ENCODE measurements around the gene HMOX1. TPM values are rescaled to one million over a fixed set of nuclear protein-coding genes. Genes with fewer than 3 reads are reported as not detected.
A peak's percentile ranks its signal among the peaks of the same experiment; 100 is the strongest.

HMOX1 gene
- total and polyA plus RNA-seq, 11 donors, result 2.4 to 126 (median 4.8) TPM

DNA sequence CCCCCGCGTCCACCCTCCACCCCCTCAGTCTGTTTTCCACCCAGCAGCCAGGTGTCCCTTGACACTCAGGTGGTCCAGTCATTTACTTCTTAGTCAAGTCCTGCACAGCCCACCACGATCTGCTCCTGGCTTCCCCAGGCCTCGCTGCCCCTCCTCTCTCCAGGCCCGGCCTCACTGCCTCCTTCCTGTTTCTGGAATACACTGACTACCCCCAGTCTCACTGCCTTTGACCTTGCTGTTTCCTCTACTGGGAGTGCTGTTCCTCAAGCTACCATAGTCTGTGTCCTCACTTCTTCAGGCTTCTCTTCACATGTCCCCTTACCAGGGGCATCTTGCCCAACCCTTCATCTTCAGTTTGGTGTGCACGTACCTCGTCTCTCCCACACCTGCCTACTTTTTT is 26.5 kb downstream of the HMOX1 start:
- TF ChIP-seq CTCF (IDR thresholded peaks at IDR 0.05) (no peak), POLR2A (IDR thresholded peaks at IDR 0.05) (no peak)
- no peaks in the 10 kb centered on the region for H3K9me3 ChIP-seq
- H3K4me1 ChIP-seq, result peaks cover 0 to 52% (median 0%) of the 10 kb centered on the region in 12 donors
- 76 to 91% (median 82%) methylated on average over 7 of the region's 7 CpGs for WGBS, 4 donors
- H3K36me3 ChIP-seq, result peaks cover 0 to 92% (median 79%) of the 10 kb centered on the region in 9 donors
- H3K27ac ChIP-seq, result peak overlapping the region in 1 of 12 donors; percentile 66
- no peak overlapping the region for H3K4me3 ChIP-seq
- intact Hi-C loops (cut with DNase I), result no loop called here
- no peaks in the 10 kb centered on the region for H3K27me3 ChIP-seq
- DNase-seq (no peak), ATAC-seq (peak in 1 of 4 donors; percentile 22)

DNA sequence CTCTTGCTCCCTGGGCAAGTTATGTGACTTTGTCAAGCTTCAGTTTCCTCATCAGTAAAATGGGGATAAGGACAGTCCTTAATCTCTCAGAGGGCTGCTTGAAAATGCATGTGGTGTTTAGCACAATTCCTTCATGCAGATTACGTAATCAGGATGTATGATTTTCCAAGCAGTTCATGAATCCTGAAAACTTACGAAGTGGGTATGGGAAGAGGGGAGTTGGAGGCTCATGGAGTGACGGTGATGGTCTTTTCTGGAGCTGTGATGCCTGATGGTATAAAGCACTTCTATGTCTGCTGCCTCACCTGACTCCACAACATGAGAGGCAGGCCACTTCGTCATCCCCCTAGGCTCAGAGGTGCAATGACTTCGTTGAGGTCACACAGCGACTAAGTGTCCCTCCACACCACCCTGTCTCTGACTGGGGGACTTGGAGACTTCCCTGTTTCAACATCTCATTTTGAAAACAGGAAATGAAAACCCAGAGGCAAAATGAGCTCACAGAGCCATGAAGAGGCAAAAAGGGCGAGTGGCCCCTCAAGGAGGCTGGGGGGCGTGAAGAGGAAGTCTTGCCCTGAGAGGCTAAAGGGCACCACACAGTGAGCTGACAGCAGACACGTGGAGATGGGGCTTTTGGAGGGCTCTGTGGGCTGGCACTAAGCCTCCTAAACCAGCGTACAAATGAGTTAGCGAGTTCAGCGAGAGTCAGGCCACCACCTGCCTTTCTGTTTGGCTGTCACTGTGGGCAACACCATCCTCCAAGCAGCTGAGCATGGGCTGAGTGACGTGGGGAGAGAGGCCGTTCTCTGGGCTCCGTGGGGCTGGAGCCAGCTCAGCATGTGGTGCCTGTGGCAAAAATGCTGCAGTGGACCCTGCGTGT is 29.1 kb downstream of the HMOX1 start:
- H3K27ac ChIP-seq, result peak overlapping the region in 3 of 12 donors; percentile 22 to 78 (median 34)

GRCh38 chr22:35410663-35411034 is 29.8 kb downstream of the HMOX1 start:
- Histone ChIP-seq H3K4me3 (no peak overlapping the region), H3K9me3 (no peaks in the 10 kb centered on the region), H3K36me3 (peaks cover 0 to 97% (median 91%) of the 10 kb centered on the region in 9 donors), H3K27me3 (no peaks in the 10 kb centered on the region), H3K27ac (peak overlapping the region in 3 of 12 donors; percentile 22 to 78 (median 34)), H3K4me1 (peaks cover 0 to 45% (median 0%) of the 10 kb centered on the region in 12 donors)
- 89 to 95% (median 91%) methylated on average over 6 of the region's 6 CpGs for WGBS, 4 donors
- no peak for TF ChIP-seq POLR2A (IDR thresholded peaks at IDR 0.05)
- TF ChIP-seq CTCF (IDR thresholded peaks at IDR 0.05), result no peak
- ATAC-seq (no peak), DNase-seq (no peak)
- intact Hi-C loops (cut with DNase I), result loop anchor here in 1 of 10 donors (5.0 kb wide), 1 partner anchor 58 kb away; no protein-coding TSS in a partner anchor

More for the DNA sequence above, 29.1 kb downstream of the HMOX1 start:
- 85 to 88% (median 87%) methylated on average over 16 of the region's 16 CpGs for WGBS, 4 donors
- H3K27me3 ChIP-seq, result no peaks in the 10 kb centered on the region
- H3K4me3 ChIP-seq, result no peak overlapping the region
- peak in 4 of 5 donors; percentile 40 to 65 (median 46) for DNase-seq
- TF ChIP-seq POLR2A (IDR thresholded peaks at IDR 0.05) (no peak), CTCF (IDR thresholded peaks at IDR 0.05) (no peak)
- H3K36me3 ChIP-seq, result peaks cover 0 to 97% (median 85%) of the 10 kb centered on the region in 9 donors
- intact Hi-C loops (cut with DNase I), result loop anchor here in 1 of 10 donors (5.0 kb wide), 1 partner anchor 58 kb away; no protein-coding TSS in a partner anchor
- no peaks in the 10 kb centered on the region for H3K9me3 ChIP-seq
- ATAC-seq, result peak in 3 of 4 donors; percentile 46 to 78 (median 63)
- H3K4me1 ChIP-seq, result peaks cover 0 to 45% (median 0%) of the 10 kb centered on the region in 12 donors

- Histone ChIP-seq H3K9me3 (no peaks in the 10 kb centered on the region), H3K36me3 (peaks cover 0 to 97% (median 93%) of the 10 kb centered on the region in 9 donors), H3K4me1 (peaks cover 0 to 45% (median 0%) of the 10 kb centered on the region in 12 donors), H3K27me3 (no peaks in the 10 kb centered on the region), H3K4me3 (no peak overlapping the region), H3K27ac (peak overlapping the region in 2 of 12 donors; percentile 22 to 78)
- DNase-seq (peak in 1 of 5 donors; percentile 46), ATAC-seq (peak in 2 of 4 donors; percentile 17 to 32)
- WGBS, 4 donors, result 74 to 82% (median 79%) methylated on average over 7 of the region's 7 CpGs
- intact Hi-C loops (cut with DNase I), result loop anchor here in 1 of 10 donors (5.0 kb wide), 1 partner anchor 59 kb away; no protein-coding TSS in a partner anchor
- TF ChIP-seq CTCF (IDR thresholded peaks at IDR 0.05), result peak in 3 of 12 donors; percentile 6 to 20 (median 20)
- no peak for TF ChIP-seq POLR2A (IDR thresholded peaks at IDR 0.05)
These were observed 30.2 kb downstream of the HMOX1 start for GRCh38 chr22:35411102-35411501.

All from heart left ventricle (tissue), 16 donors.